ENCODE results near the gene F11R. TPM values are rescaled to one million over a fixed set of nuclear protein-coding genes. Genes with fewer than 3 reads are reported as not detected.
"Not testable (repeated sequence)": the region's sequence is repeated elsewhere in the genome, so short reads cannot be mapped to it uniquely, and the experiment has no call there.

The F11R gene
- total RNA-seq, 1 donor from 2014 or later: 87.0 TPM

- Histone ChIP-seq H3K27me3 (ENCODE audit: control insufficient read depth, insufficient read depth, low read length) (no peaks in the 10 kb centered on the region), H3K4me3 (ENCODE audit: low read depth, low read length) (no peak overlapping the region), H3K36me3 (ENCODE audit: control insufficient read depth, insufficient read depth, low read length) (peaks cover 9% of the 10 kb centered on the region)
- TF ChIP-seq CTCF (IDR thresholded peaks at IDR 0.05; ENCODE audit: insufficient read depth, low read length, poor library complexity, severe bottlenecking): no peak
- DNase-seq (ENCODE audit: low read depth): no peak
Observed at GRCh38 chr1:161000736-161001480, 20.0 kb downstream of the F11R start.

- no peak for TF ChIP-seq CTCF (IDR thresholded peaks at IDR 0.05; ENCODE audit: insufficient read depth, low read length, poor library complexity, severe bottlenecking)
- Histone ChIP-seq H3K27me3 (ENCODE audit: control insufficient read depth, insufficient read depth, low read length) (no peaks in the 10 kb centered on the region), H3K4me3 (ENCODE audit: low read depth, low read length) (no peak overlapping the region), H3K36me3 (ENCODE audit: control insufficient read depth, insufficient read depth, low read length) (peaks cover 9% of the 10 kb centered on the region)
- no peak for DNase-seq (ENCODE audit: low read depth)
Observed at GRCh38 chr1:160999376-160999775, 21.6 kb downstream of the F11R start.

GRCh38 chr1:160997323-160998038 is 23.5 kb downstream of the F11R start:
- no peaks in the 10 kb centered on the region for H3K27me3 ChIP-seq (ENCODE audit: control insufficient read depth, insufficient read depth, low read length)
- H3K4me3 ChIP-seq (ENCODE audit: low read depth, low read length): no peak overlapping the region
- no peak for DNase-seq (ENCODE audit: low read depth)
- TF ChIP-seq CTCF (IDR thresholded peaks at IDR 0.05; ENCODE audit: insufficient read depth, low read length, poor library complexity, severe bottlenecking): peak; percentile 40
- H3K36me3 ChIP-seq (ENCODE audit: control insufficient read depth, insufficient read depth, low read length): peaks cover 9% of the 10 kb centered on the region

DNA sequence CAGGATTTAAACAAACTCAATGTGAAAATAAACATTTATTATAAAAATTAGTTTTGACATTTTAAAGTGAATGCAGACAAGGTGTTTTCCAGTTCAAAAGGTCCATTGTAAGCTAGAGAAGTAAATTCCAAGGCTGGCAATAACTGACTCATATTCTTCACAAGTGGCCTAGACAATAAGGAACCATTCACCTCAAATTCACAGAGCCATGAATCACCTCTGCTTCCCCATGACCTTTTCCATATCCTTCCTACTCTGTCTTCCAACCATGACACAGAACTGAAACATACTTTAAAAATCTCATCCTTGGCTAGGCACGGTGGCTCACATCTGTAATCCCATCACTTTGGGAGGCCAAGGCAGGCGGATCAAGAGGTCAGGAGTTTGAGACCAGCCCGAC is 24.8 kb downstream of the F11R start:
- H3K4me3 ChIP-seq (ENCODE audit: low read depth, low read length): no peak overlapping the region
- no peak for TF ChIP-seq CTCF (IDR thresholded peaks at IDR 0.05; ENCODE audit: insufficient read depth, low read length, poor library complexity, severe bottlenecking)
- no peaks in the 10 kb centered on the region for H3K27me3 ChIP-seq (ENCODE audit: control insufficient read depth, insufficient read depth, low read length)
- peaks cover 9% of the 10 kb centered on the region for H3K36me3 ChIP-seq (ENCODE audit: control insufficient read depth, insufficient read depth, low read length)
- DNase-seq (ENCODE audit: low read depth): peak; percentile 88

DNA sequence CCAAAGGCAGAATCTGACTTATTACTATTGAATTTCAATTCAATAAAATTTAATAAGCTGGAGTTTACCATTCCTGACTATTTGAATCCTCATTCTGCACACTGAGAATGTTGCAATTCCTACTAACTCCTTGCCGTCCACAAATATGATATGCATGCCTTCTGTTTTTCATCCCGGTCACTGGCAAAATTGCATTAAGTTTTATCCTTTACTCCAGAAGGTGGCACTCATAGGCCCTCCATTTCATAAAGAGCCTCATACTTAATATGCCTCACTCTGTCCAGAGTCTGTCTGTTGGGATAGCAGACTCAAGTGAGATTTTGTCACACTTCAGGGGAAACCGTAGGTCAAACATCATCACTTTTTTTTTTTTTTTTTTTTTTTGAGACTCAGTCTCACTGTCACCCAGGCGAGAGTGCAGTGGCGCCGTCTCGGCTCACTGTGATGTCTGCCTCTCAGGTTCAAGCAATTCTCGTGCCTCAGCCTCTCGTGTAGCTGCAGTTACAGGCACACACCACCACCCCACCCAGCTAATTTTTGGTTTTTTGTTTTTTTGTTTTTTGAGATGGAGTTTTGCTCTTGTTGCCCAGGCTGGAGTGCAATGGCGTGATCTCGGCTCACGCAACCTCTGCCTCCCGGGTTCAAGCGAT is 27.3 kb downstream of the F11R start:
- TF ChIP-seq CTCF (IDR thresholded peaks at IDR 0.05; ENCODE audit: insufficient read depth, low read length, poor library complexity, severe bottlenecking): peak; percentile 16
- H3K27me3 ChIP-seq (ENCODE audit: control insufficient read depth, insufficient read depth, low read length): no peaks in the 10 kb centered on the region
- DNase-seq (ENCODE audit: low read depth): no peak
- peaks cover 2% of the 10 kb centered on the region for H3K36me3 ChIP-seq (ENCODE audit: control insufficient read depth, insufficient read depth, low read length)
- no peak overlapping the region for H3K4me3 ChIP-seq (ENCODE audit: low read depth, low read length)

DNA sequence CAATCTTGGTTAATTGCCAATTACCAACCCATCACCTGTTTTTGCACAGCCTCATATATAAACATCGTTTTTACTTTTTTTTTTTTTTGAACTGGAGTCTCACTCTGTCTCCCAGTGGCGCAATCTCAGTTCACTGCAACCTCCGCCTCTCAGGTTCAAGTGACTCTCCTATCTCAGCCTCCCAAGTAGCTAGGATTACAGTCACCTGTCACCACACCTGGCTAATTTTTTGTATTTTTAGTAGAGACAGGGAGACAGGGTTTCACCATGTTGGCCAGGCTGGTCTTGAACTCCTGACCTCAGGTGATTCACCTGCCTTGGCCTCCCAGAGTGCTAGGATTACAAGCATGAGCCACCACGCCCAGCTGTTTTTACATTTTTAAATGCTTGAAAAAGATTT is 28.9 kb downstream of the F11R start:
- H3K4me3 ChIP-seq (ENCODE audit: low read depth, low read length); H3K27me3 ChIP-seq (ENCODE audit: control insufficient read depth, insufficient read depth, low read length); H3K36me3 ChIP-seq (ENCODE audit: control insufficient read depth, insufficient read depth, low read length); DNase-seq (ENCODE audit: low read depth): not testable (repeated sequence)

Data from kidney epithelial cell (primary cell).